Fibroblast of skin of left quadriceps (primary cell): Measurements from ENCODE around the gene CST1.
"Not testable (repeated sequence)": the region's sequence is repeated elsewhere in the genome, so short reads cannot be mapped to it uniquely, and the experiment has no call there.

Experiments used
- DNase-seq, 2 experiments: peaks; one replicate each; pipeline ENCODE4 v3.0.0-alpha.2; 2013; ENCODE audit warnings: low read depth in 2 of 2

CST1 gene

GRCh38 chr20:23755131-23755611 is 4.4 kb upstream of the CST1 start:
- DNase-seq = peak in 1 of 2 experiments; percentile 4

- no peak for DNase-seq
Observed at GRCh38 chr20:23754731-23755130, 4.0 kb upstream of the CST1 start.

DNA sequence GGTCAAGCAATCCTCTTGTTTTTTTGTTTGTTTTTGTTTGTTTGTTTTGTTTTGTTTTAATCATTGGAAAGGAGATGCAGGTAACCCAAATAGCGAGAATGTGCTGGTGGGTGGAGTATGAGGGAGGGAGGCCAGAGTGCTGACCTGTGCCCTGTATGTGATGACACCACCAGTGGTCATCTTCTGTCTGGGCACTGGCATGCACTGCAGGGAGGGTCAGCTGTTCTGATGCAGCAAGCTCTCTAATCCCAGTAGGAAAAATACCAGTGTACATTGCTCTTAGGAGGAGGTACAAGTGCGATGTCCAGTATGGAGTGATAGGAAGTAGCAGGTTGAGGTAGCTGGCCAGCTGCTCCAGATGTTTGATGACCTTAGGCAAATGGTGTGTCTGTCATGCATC is 2.9 kb upstream of the CST1 start:
- no peak for DNase-seq

DNA sequence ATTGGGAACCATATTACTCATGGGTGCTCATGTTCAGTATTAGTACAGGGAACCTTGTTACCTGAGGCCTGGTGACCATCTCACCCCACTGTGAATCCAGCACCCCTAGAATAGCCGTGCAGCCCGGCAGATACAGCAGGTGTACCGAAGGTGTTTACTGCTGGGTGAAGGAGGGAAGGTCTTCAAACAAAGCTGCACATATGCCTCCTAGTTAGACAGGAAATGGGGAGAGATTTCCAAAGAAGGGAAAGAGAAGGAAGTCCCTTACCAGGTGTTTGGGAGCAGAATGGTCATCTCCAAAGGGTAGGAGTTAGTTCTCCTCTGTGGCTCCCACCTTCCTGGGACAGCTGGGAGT is 2.4 kb upstream of the CST1 start:
- no peak for DNase-seq

DNA sequence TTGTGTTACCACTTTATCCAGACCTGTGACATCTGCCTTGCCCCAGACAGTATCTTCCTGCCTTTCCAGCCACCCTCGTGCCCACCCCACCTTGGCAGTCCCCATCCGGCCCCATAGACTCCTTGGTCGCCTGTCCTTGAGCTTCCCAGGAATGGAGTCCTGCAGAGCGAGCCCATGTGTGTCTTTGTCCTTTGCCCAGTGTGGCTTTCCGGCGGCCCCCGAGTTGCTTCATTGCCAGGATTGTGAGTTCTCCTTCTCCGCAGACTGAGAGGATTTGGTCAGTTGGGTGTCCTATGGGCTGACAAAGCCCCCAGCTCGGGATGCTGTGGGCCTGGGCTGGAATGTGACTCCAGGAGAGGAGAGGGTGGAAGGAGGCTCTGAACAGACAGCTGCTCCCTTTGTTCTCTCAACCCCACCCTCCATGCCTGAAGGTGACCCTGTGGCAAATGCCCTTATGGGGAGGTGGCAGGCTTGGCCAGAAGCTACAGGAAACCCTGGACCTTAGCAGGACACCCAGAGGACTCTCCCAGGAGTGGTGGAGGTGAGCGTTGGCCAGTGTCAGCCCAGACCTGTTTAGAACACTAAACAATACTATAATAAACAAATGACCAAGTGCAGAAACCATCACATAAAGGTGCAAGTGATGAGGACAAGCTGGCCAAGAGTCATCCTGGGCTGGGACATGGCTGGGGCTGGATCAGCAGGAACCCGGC is 1.9 kb upstream of the CST1 start:
- DNase-seq = no peak

GRCh38 chr20:23752019-23752418 is 1.3 kb upstream of the CST1 start:
- no peak for DNase-seq

GRCh38 chr20:23749746-23750145 is 989 bp downstream of the CST1 start:
- no peak for DNase-seq

DNA sequence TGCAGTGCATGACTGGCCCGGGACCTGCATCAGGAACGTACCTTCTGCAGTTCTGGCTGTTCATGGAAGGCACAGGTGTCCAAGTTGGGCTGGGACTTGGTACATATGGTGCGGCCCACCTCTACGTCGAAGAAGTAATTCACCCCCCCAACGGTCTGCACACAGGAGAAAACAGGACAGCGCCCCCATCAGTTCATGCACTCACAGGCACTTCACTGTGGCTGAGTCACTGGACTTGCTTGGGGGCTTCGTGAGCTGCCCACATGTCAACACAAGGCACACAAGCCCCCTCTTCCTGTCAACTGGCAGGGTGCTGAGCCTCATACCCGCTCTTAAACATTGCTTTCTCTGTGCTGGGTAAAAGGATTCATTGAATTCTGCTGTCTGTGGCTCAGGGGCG is 1.8 kb downstream of the CST1 start:
- DNase-seq = not testable (repeated sequence)

GRCh38 chr20:23747551-23747950 is 3.2 kb downstream of the CST1 start:
- DNase-seq = not testable (repeated sequence)

DNA sequence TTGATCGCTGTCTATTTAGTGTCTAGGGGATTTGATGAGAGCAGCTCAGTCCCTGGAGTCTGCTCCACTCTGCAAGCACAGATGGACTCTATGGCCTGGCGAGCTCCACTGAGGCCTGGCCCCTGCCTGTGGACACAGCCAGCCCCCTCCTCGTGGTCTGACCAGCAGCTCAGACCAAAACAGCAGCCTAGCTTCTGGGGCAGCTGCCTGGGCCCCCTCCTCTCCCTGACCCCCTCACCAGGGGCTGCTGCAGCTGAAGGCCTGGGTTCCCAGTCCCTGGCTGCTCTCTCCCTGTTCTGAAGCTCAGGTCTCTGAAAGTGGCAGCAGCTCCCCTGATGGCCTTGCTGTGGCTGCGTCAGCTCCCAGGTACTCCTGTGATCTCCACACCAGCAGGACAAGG is 3.6 kb downstream of the CST1 start:
- DNase-seq = not testable (repeated sequence)

GRCh38 chr20:23746321-23746720 is 4.4 kb downstream of the CST1 start:
- DNase-seq = no peak

GRCh38 chr20:23745247-23745646 is 5.5 kb downstream of the CST1 start:
- no peak for DNase-seq

DNA sequence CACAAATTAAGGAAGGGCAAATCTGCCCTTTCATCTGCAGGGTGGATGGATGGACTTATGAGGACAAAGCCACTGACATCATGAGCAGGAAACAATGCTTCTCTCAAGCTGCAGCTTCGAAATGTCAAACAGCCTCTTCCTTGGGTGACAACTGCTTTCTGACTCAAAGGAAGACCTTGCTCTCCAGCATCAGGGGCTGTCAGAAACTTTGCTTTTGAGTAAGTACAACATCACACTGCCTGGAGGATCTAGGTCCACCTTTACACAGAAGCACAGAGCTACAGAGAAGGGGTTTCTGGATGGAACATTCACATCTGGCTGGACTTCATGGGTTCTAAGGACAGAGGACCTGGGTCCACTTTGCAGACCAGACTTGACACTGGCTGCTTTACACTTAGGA is 5.9 kb downstream of the CST1 start:
- DNase-seq = no peak

DNA sequence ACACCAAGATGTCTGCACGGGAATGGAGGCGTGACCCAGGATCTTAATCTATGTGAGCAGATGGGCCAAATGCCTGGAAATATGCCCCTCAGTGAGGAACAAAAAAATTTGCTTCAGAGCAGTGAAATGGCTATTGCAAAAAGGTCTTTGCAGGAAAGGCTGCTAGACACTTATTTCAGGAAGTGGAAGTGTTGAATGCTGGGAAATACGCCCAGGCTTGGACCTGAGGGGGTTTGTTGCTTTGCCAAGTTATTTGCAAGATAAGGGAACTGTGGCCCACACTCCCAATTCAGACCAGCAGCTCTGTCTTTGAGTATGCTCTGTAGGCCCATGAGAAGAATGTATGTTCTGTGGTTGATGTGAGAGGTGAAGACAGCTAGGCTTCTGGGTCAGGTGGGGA is 15.3 kb downstream of the CST1 start:
- DNase-seq = not testable (repeated sequence)

DNA sequence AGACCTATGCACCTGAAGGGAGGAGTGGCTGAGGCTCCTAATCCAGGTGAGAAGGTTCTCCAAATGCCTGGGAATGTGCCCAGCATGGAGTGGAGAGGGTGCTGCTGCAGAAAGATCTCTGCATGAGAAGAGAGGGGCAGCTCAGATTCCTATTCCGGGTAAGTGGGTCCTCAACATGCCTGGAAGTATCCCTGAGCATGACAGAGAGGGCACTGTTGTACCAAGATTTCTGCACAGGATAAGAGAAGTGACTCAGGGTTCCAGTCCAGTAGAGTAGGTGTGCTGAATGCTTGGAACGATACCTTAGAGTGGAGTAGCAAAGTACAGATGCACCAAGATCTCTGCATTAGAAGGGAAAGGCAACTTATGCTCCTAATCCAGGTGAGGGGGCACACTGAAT is 15.8 kb downstream of the CST1 start:
- not testable (repeated sequence) for DNase-seq

DNA sequence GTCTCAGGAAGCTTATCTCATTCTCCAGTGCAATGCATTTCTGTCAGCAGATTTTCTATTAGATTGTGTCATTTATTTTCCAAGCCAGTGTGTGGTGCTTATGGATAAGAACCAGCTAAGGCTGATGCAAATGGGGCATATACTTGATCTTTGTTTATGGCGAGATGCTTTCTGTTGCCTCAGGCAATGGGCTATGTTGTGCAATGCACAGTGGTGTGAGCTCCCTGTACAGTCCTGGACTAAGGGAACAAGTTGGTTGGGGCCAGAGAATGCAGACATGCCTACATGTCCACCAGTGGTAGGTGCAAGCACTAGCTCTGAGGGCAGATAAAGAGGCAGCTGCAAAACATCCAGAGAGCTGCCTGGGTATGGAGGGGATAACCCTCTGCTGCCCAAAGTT is 16.3 kb downstream of the CST1 start:
- not testable (repeated sequence) for DNase-seq

DNA sequence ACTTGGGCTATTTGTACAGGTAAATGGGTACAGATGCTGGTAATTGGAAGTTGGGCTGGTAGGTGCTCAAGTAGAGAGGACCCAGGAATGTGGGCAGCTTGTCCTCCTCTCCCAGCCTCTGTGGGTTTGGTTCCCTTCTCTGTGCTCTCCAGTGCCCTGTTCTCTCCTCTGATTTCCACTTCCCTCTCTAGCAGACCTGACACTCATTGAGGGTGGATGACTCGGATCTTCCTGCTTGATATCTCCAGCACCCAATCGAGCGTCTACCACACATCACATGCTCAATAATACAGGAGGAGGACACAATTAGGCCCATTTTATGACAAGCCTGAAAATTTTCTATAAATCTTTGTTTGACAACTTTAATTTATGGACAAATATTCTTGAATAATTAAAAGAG is 23.7 kb downstream of the CST1 start:
- no peak for DNase-seq

DNA sequence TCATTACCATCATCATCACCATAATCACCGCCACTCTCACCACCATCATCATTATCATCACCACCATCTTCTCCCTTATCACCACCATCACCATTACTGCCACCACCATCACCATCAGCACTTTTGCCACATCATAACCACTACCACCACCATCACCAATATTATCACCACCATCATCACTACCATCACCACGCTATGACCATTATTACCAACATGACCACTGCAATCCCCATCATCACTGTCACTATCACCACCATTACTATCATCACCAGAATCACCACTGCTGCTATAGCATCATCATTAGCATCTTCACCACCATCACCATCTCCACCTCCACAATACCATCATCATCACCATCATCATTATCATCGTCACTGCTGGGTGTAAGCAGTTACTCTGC is 25.6 kb downstream of the CST1 start:
- no peak for DNase-seq

DNA sequence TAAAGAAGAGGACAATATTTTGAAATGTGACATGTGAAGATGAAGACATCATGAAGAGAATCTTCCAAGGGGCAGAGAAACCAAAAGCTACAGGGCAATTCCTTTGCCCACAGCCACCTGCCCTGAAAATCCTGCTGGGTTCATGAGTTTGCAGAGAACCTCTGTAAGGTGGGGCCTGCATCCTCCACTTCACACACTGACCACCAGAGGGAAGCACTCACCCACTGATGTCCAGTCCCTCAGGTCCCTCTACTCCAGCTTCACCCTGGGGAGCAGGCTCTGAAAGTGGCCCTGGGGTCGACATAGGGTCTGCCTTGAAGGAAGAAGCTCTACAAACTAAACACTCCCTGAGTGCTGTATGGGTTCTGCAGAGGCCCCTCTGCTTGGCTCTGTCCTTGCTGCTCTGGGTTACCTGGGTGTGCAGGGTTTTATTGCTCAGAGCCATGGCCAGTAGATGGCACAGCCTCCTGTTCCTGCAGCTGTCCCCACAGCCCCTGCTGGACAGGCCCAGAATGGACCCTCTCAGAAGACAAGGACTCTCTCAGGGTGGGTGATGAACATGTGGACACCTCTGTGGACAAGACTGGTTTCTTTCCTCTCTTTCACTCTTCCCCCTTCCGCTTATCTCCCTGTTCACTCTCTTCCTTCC is 27.0 kb downstream of the CST1 start:
- peak in 1 of 2 experiments; percentile 0 for DNase-seq

- DNase-seq = not testable (repeated sequence)
Observed at GRCh38 chr20:23722851-23723250, 27.9 kb downstream of the CST1 start.

- no peak for DNase-seq
Observed at GRCh38 chr20:23721962-23722361, 28.8 kb downstream of the CST1 start.

- DNase-seq = not testable (repeated sequence)
Observed at GRCh38 chr20:23719351-23719750, 31.4 kb downstream of the CST1 start.

- DNase-seq = not testable (repeated sequence)
Observed at GRCh38 chr20:23711778-23712177, 39.0 kb downstream of the CST1 start.
